Osteoblast (primary cell): ENCODE data around the gene KIAA0232. TPM values are rescaled to one million over a fixed set of nuclear protein-coding genes. Genes with fewer than 3 reads are reported as not detected.

Experiments
- DNase-seq: peaks from one replicate; pipeline ENCODE4 v3.0.0; 2011; ENCODE audit warnings: low spot score, mixed read lengths; ENCODE audit not compliant: insufficient read length; ENCODE audit errors: missing footprints
- H2AFZ ChIP-seq: 2 replicates; pipeline ENCODE4 v1.6.0; 2011; ENCODE audit warnings: mild to moderate bottlenecking, low read length
- H3K27ac ChIP-seq: 2 replicates; pipeline ENCODE4 v1.5.1; 2011; ENCODE audit warnings: mild to moderate bottlenecking, low read depth, low read length, moderate library complexity
- H3K27me3 ChIP-seq: 2 replicates; pipeline ENCODE4 v1.6.0; 2012; ENCODE audit warnings: mild to moderate bottlenecking, control low read depth, inconsistent platforms, low read length, moderate library complexity; ENCODE audit not compliant: insufficient read depth
- H3K36me3 ChIP-seq: 2 replicates; pipeline ENCODE4 v1.5.1; 2011; ENCODE audit warnings: mild to moderate bottlenecking, low read length, control low read depth, moderate library complexity; ENCODE audit not compliant: insufficient read depth
- H3K4me1 ChIP-seq: 2 replicates; pipeline ENCODE4 v1.5.1; 2011; ENCODE audit warnings: mild to moderate bottlenecking, low read length, control low read depth, moderate library complexity; ENCODE audit not compliant: insufficient read depth
- H3K4me2 ChIP-seq: 2 replicates; pipeline ENCODE4 v1.6.0; 2011; ENCODE audit warnings: mild to moderate bottlenecking, low read length; ENCODE audit not compliant: insufficient read depth
- H3K4me3 ChIP-seq: fragments of 200-600 bp; sonication (generic); 3 replicates; pipeline ENCODE4 v1.5.1; 2012; ENCODE audit warnings: mild to moderate bottlenecking, low read length, inconsistent platforms; ENCODE audit not compliant: insufficient read depth
- H3K79me2 ChIP-seq: 2 replicates; pipeline ENCODE4 v1.6.0; 2012; ENCODE audit warnings: mild to moderate bottlenecking, low read length, control low read depth, inconsistent platforms; ENCODE audit not compliant: insufficient read depth
- H3K9me3 ChIP-seq: 2 replicates; pipeline ENCODE4 v1.5.1; 2011; ENCODE audit warnings: low read depth, low read length, control low read depth
- H4K20me1 ChIP-seq: 2 replicates; pipeline ENCODE4 v1.6.0; 2012; ENCODE audit warnings: mild to moderate bottlenecking, low read length, control low read depth; ENCODE audit not compliant: insufficient read depth
- CTCF ChIP-seq: IDR thresholded peaks from 2 replicates; pipeline ENCODE4 v1.5.1; 2011; ENCODE audit warnings: mild to moderate bottlenecking, low read depth, low read length, moderate library complexity; ENCODE audit errors: extremely low read depth
- total RNA-seq: library from RNA; depleted of rRNA; stranded (reverse); fragments of >200 nt; gene quantifications from 2 replicates; pipeline ENCODE4 v1.2.3, GENCODE V29; 2012

Gene KIAA0232
- total RNA-seq, 1 donor = 23.9 TPM

GRCh38 chr4:6839579-6839978, 57.1 kb downstream of the KIAA0232 start:
- Histone ChIP-seq H3K79me2 (peaks cover 50% of the 10 kb centered on the region), H3K9me3 (no peaks in the 10 kb centered on the region), H3K4me2 (peak overlapping the region; percentile 50), H3K4me1 (peaks cover 17% of the 10 kb centered on the region), H3K36me3 (peaks cover 11% of the 10 kb centered on the region), H3K27ac (peak overlapping the region; percentile 63), H3K4me3 (no peak overlapping the region), H2AFZ (no peak overlapping the region), H3K27me3 (no peaks in the 10 kb centered on the region), H4K20me1 (peaks cover 17% of the 10 kb centered on the region)
- no peak for DNase-seq
- no peak for TF ChIP-seq CTCF

- Histone ChIP-seq H3K27me3 (no peaks in the 10 kb centered on the region), H3K36me3 (peaks cover 16% of the 10 kb centered on the region), H4K20me1 (peaks cover 22% of the 10 kb centered on the region), H2AFZ (no peak overlapping the region), H3K4me3 (no peak overlapping the region), H3K4me2 (peak overlapping the region; percentile 50), H3K9me3 (no peaks in the 10 kb centered on the region), H3K4me1 (peaks cover 17% of the 10 kb centered on the region), H3K27ac (peak overlapping the region; percentile 63), H3K79me2 (peaks cover 52% of the 10 kb centered on the region)
- no peak for TF ChIP-seq CTCF
- peak; percentile 87 for DNase-seq
These were observed 57.8 kb downstream of the KIAA0232 start for GRCh38 chr4:6840062-6840976.

- H3K27me3 ChIP-seq = no peaks in the 10 kb centered on the region
- H3K4me3 ChIP-seq = no peak overlapping the region
- peak; percentile 44 for DNase-seq
- no peak for TF ChIP-seq CTCF
- no peaks in the 10 kb centered on the region for H3K9me3 ChIP-seq
- peaks cover 9% of the 10 kb centered on the region for H3K4me1 ChIP-seq
- peaks cover 16% of the 10 kb centered on the region for H4K20me1 ChIP-seq
- H2AFZ ChIP-seq = no peak overlapping the region
- peaks cover 60% of the 10 kb centered on the region for H3K79me2 ChIP-seq
- H3K27ac ChIP-seq = no peak overlapping the region
- H3K36me3 ChIP-seq = peaks cover 20% of the 10 kb centered on the region
- H3K4me2 ChIP-seq = no peak overlapping the region
These were observed 62.5 kb downstream of the KIAA0232 start for GRCh38 chr4:6845027-6845426.

- no peak for TF ChIP-seq CTCF
- Histone ChIP-seq H3K9me3 (no peaks in the 10 kb centered on the region), H3K4me2 (no peak overlapping the region), H3K4me1 (peaks cover 3% of the 10 kb centered on the region), H3K27me3 (no peaks in the 10 kb centered on the region), H3K36me3 (peaks cover 20% of the 10 kb centered on the region), H3K79me2 (peaks cover 57% of the 10 kb centered on the region), H4K20me1 (peaks cover 11% of the 10 kb centered on the region), H3K4me3 (no peak overlapping the region), H3K27ac (no peak overlapping the region), H2AFZ (no peak overlapping the region)
- no peak for DNase-seq
These were observed 63.0 kb downstream of the KIAA0232 start for GRCh38 chr4:6845574-6845973.
